ENCODE measurements around the gene KCNMB3. TPM values are rescaled to one million over a fixed set of nuclear protein-coding genes. Genes with fewer than 3 reads are reported as not detected.
"Not testable (repeated sequence)": the region's sequence is repeated elsewhere in the genome, so short reads cannot be mapped to it uniquely, and the experiment has no call there.

The KCNMB3 gene
- total RNA-seq, 6 donors from 2014 or later: 1.3 to 3.1 (median 2.0) TPM

DNA sequence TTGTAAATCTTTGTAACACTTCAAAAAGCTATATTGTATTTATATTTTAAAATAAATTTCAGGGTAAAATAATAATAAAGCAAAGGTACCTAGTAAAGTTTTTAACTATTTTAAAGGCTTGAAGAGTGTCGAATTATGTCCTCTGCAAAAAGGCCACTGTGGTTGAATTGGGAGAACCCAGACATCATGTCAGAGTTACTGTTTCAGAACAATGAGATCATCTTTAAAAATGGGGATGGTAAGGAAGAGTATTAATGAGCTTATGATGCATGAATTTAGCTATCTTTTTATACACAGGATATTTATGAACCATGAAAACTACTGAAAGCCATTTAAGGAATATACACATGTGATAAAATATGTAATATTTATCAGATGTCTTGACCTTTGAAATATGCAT, 26.3 kb downstream of the KCNMB3 start:
- Histone ChIP-seq H3K36me3 (peaks cover 0 to 74% (median 4%) of the 10 kb centered on the region in 4 donors), H3K9me3 (no peaks in the 10 kb centered on the region), H3K4me3 (no peak overlapping the region), H3K4me1 (no peaks in the 10 kb centered on the region), H3K27me3 (no peaks in the 10 kb centered on the region), H3K27ac (no peak overlapping the region)
- ATAC-seq (ENCODE audit: low FRiP score in 2 of 2) (no peak), DNase-seq (no peak)
- 86 to 97% methylated on average over 1 of the region's 1 CpG for WGBS, 2 donors
- TF ChIP-seq, protein P1, sequence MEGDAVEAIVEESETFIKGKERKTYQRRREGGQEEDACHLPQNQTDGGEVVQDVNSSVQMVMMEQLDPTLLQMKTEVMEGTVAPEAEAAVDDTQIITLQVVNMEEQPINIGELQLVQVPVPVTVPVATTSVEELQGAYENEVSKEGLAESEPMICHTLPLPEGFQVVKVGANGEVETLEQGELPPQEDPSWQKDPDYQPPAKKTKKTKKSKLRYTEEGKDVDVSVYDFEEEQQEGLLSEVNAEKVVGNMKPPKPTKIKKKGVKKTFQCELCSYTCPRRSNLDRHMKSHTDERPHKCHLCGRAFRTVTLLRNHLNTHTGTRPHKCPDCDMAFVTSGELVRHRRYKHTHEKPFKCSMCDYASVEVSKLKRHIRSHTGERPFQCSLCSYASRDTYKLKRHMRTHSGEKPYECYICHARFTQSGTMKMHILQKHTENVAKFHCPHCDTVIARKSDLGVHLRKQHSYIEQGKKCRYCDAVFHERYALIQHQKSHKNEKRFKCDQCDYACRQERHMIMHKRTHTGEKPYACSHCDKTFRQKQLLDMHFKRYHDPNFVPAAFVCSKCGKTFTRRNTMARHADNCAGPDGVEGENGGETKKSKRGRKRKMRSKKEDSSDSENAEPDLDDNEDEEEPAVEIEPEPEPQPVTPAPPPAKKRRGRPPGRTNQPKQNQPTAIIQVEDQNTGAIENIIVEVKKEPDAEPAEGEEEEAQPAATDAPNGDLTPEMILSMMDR (IDR thresholded peaks at IDR 0.05): no peak
- TF ChIP-seq EP300 (IDR thresholded peaks at IDR 0.05) (no peak), POLR2A (IDR thresholded peaks at IDR 0.05) (no peak), POLR2AphosphoS5 (IDR thresholded peaks at IDR 0.05) (no peak)

DNA sequence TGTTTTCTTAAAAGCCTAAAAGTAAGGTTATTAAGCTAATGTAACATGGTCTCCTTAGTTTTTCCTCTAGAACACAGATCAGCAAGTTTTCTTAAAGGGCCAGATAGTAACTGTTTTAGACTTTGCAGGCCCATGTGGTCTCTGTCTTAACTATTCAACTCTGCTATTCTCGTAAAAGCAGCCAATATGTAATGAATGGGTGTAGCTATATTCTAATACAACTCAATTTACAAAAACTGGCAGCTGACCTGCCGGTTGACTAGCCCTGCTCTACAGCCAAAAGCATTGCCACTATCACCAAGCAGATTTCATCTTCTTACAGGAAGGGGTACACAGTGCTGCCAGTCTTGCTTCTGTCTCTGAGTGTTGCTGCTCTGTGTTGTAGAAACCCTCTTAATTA, 27.4 kb downstream of the KCNMB3 start:
- Histone ChIP-seq H3K9me3 (no peaks in the 10 kb centered on the region), H3K4me3 (no peak overlapping the region), H3K4me1 (no peaks in the 10 kb centered on the region), H3K27ac (no peak overlapping the region), H3K27me3 (no peaks in the 10 kb centered on the region), H3K36me3 (peaks cover 0 to 70% (median 4%) of the 10 kb centered on the region in 4 donors)
- TF ChIP-seq, protein P1 (IDR thresholded peaks at IDR 0.05): no peak
- TF ChIP-seq POLR2AphosphoS5 (IDR thresholded peaks at IDR 0.05) (no peak), EP300 (IDR thresholded peaks at IDR 0.05) (no peak), POLR2A (IDR thresholded peaks at IDR 0.05) (no peak)
- no peak for ATAC-seq (ENCODE audit: low FRiP score in 2 of 2)
- no peak for DNase-seq
- 83 to 89% methylated on average over 2 of the region's 2 CpGs for WGBS, 2 donors

DNA sequence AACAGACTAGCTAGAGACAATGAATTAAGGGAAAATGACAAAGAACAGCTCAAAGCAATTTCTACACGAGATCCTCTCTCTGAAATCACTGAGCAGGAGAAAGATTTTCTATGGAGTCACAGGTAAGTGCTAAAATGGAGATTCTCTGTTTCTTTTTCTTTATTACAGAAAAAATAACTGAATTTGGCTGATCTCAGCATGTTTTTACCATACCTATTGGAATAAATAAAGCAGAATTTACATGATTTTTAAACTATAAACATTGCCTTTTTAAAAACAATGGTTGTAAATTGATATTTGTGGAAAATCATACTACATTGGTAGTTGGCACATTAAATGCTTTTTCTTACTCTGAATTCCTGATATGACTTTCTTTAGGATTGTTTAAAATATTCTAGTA, 32.7 kb downstream of the KCNMB3 start:
- WGBS, 2 donors: 89 to 96% methylated on average over 1 of the region's 1 CpG
- H3K4me3 ChIP-seq; H3K27ac ChIP-seq; DNase-seq; H3K27me3 ChIP-seq; H3K4me1 ChIP-seq; H3K9me3 ChIP-seq; ATAC-seq (ENCODE audit: low FRiP score in 2 of 2): not testable (repeated sequence)
- peaks cover 0 to 45% (median 3%) of the 10 kb centered on the region in 4 donors for H3K36me3 ChIP-seq

DNA sequence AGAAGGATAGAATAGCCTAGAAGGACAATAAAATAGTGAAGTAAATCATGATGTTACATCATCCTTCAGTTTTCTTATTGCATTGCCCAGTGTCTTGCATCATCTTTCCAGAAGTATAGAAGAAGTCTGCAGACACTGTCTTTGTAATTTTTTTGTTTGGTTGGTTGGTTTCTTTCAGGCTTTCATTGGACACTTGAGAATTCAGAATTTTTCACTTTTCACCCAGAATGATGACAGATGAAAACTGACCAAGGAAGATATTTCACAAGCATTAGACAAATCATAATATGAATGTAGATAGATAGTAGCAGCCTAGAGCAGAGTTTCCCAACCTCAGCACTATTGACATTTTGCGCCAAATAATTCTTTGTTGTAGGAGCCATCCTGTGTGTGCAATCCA, 35.4 kb downstream of the KCNMB3 start:
- H3K4me1 ChIP-seq; H3K4me3 ChIP-seq; H3K27ac ChIP-seq; ATAC-seq (ENCODE audit: low FRiP score in 2 of 2); H3K27me3 ChIP-seq; DNase-seq; H3K9me3 ChIP-seq: not testable (repeated sequence)
- 83% methylated on average over 1 of the region's 1 CpG; no CpG with 5 or more reads in 1 of the 2 donors for WGBS, 2 donors
- peaks cover 5 to 48% (median 9%) of the 10 kb centered on the region in 4 donors for H3K36me3 ChIP-seq

DNA sequence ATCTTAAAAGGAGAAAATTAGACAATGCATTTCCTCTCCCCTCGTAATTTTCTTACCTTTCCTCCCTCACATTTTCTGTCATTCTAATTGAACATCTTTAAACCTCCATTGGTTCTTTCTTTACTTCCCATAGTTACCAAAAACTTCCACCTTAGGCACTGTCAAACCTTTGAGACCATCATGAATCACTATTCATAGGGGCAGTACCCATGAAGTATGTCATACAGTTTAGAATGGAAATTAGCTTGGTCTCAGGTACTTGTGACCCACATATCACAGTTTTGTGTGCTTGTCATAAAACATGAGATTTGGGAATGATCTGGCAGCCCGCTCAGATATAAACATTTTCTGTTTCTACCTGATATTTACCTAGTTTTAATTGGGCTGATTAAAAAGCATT, 50.1 kb downstream of the KCNMB3 start:
- H3K36me3 ChIP-seq: peaks cover 0 to 46% (median 8%) of the 10 kb centered on the region in 4 donors
- TF ChIP-seq, protein P1 (IDR thresholded peaks at IDR 0.05): no peak
- TF ChIP-seq POLR2AphosphoS5 (IDR thresholded peaks at IDR 0.05): no peak
- TF ChIP-seq POLR2A (IDR thresholded peaks at IDR 0.05): no peak
- TF ChIP-seq EP300 (IDR thresholded peaks at IDR 0.05): no peak
- DNase-seq (no peak), ATAC-seq (ENCODE audit: low FRiP score in 2 of 2) (no peak)
- WGBS, 2 donors: 96% methylated on average over 2 of the region's 2 CpGs
- H3K4me1 ChIP-seq: peaks cover 2 to 11% (median 7%) of the 10 kb centered on the region in 4 donors
- H3K9me3 ChIP-seq: no peaks in the 10 kb centered on the region
- no peaks in the 10 kb centered on the region for H3K27me3 ChIP-seq
- no peak overlapping the region for H3K4me3 ChIP-seq
- H3K27ac ChIP-seq: no peak overlapping the region

DNA sequence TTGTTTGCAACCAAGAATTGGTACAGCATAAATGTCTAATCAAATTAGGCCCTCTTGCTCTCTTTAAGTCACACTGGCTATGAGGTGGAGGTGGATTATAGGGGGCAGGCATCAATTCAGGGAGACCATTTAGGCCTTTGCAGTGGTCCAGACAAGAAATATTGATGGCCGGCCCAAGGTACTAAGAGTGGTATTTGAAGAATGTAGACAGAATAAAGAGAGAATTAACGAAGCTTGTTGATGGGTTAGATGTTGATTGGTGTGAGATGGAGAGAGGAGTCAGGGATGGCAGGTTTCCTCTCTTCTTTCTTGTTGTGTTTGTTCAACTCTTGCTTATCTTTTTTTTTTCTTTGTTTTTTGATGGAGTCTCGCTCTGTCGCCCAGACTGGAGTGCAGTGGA, 54.2 kb downstream of the KCNMB3 start:
- peaks cover 0 to 16% (median under 1%) of the 10 kb centered on the region in 4 donors for H3K36me3 ChIP-seq
- H3K27me3 ChIP-seq: no peaks in the 10 kb centered on the region
- ATAC-seq (ENCODE audit: low FRiP score in 2 of 2): no peak
- 84 to 87% methylated on average over 4 of the region's 4 CpGs for WGBS, 2 donors
- peak overlapping the region in 1 of 4 donors; percentile 44 for H3K27ac ChIP-seq
- H3K9me3 ChIP-seq: no peaks in the 10 kb centered on the region
- peaks cover 6 to 24% (median 11%) of the 10 kb centered on the region in 4 donors for H3K4me1 ChIP-seq
- DNase-seq: no peak
- H3K4me3 ChIP-seq: no peak overlapping the region
- TF ChIP-seq POLR2AphosphoS5 (IDR thresholded peaks at IDR 0.05) (no peak), POLR2A (IDR thresholded peaks at IDR 0.05) (no peak), EP300 (IDR thresholded peaks at IDR 0.05) (no peak)
- TF ChIP-seq, protein P1 (IDR thresholded peaks at IDR 0.05): no peak

All from upper lobe of left lung (tissue), 6 donors.